Measurements from ENCODE around the gene VAT1L. TPM values are rescaled to one million over a fixed set of nuclear protein-coding genes. Genes with fewer than 3 reads are reported as not detected.

Gene VAT1L
- total RNA-seq, 1 donor from 2014 or later: 0.32 TPM

- Histone ChIP-seq H3K4me3 (no peak overlapping the region), H3K27ac (no peak overlapping the region), H3K27me3 (peaks cover 11% of the 10 kb centered on the region), H3K4me1 (peaks cover 14% of the 10 kb centered on the region), H3K36me3 (no peaks in the 10 kb centered on the region), H3K9me3 (no peaks in the 10 kb centered on the region)
- no peak for ATAC-seq
- DNase-seq: no peak
- no peak for TF ChIP-seq CTCF (IDR thresholded peaks at IDR 0.05)
- intact Hi-C loops (cut with DNase I): no loop called here
Measured at GRCh38 chr16:77920984-77921383, 132.6 kb downstream of the VAT1L start.

- no peaks in the 10 kb centered on the region for H3K36me3 ChIP-seq
- ATAC-seq: no peak
- H3K27me3 ChIP-seq: peaks cover 11% of the 10 kb centered on the region
- no peak for DNase-seq
- no peak for TF ChIP-seq CTCF (IDR thresholded peaks at IDR 0.05)
- H3K4me1 ChIP-seq: peaks cover 14% of the 10 kb centered on the region
- no peaks in the 10 kb centered on the region for H3K9me3 ChIP-seq
- no peak overlapping the region for H3K4me3 ChIP-seq
- intact Hi-C loops (cut with DNase I): no loop called here
- H3K27ac ChIP-seq: no peak overlapping the region
Measured at GRCh38 chr16:77922228-77922754, 133.9 kb downstream of the VAT1L start.

- H3K4me3 ChIP-seq: no peak overlapping the region
- intact Hi-C loops (cut with DNase I): no loop called here
- no peak for TF ChIP-seq CTCF (IDR thresholded peaks at IDR 0.05)
- DNase-seq: no peak
- H3K4me1 ChIP-seq: no peaks in the 10 kb centered on the region
- no peak overlapping the region for H3K27ac ChIP-seq
- H3K9me3 ChIP-seq: no peaks in the 10 kb centered on the region
- H3K36me3 ChIP-seq: no peaks in the 10 kb centered on the region
- H3K27me3 ChIP-seq: peaks cover 11% of the 10 kb centered on the region
- no peak for ATAC-seq
Measured at GRCh38 chr16:77925531-77925930, 137.2 kb downstream of the VAT1L start.

GRCh38 chr16:77928096-77928495, 139.7 kb downstream of the VAT1L start:
- H3K36me3 ChIP-seq: no peaks in the 10 kb centered on the region
- no peaks in the 10 kb centered on the region for H3K4me1 ChIP-seq
- H3K9me3 ChIP-seq: no peaks in the 10 kb centered on the region
- DNase-seq (no peak), ATAC-seq (no peak)
- no peak overlapping the region for H3K27ac ChIP-seq
- intact Hi-C loops (cut with DNase I): no loop called here
- peaks cover under 1% of the 10 kb centered on the region for H3K27me3 ChIP-seq
- TF ChIP-seq CTCF (IDR thresholded peaks at IDR 0.05): no peak
- no peak overlapping the region for H3K4me3 ChIP-seq

- H3K4me1 ChIP-seq: no peaks in the 10 kb centered on the region
- no peaks in the 10 kb centered on the region for H3K36me3 ChIP-seq
- H3K27ac ChIP-seq: no peak overlapping the region
- no peak overlapping the region for H3K4me3 ChIP-seq
- ATAC-seq (no peak), DNase-seq (no peak)
- H3K27me3 ChIP-seq: no peaks in the 10 kb centered on the region
- no peaks in the 10 kb centered on the region for H3K9me3 ChIP-seq
- intact Hi-C loops (cut with DNase I): no loop called here
- TF ChIP-seq CTCF (IDR thresholded peaks at IDR 0.05): no peak
Measured at GRCh38 chr16:77929004-77929403, 140.6 kb downstream of the VAT1L start.

GRCh38 chr16:77931058-77931457, 142.7 kb downstream of the VAT1L start:
- intact Hi-C loops (cut with DNase I): no loop called here
- DNase-seq (no peak), ATAC-seq (no peak)
- no peaks in the 10 kb centered on the region for H3K27me3 ChIP-seq
- TF ChIP-seq CTCF (IDR thresholded peaks at IDR 0.05): no peak
- H3K27ac ChIP-seq: no peak overlapping the region
- H3K36me3 ChIP-seq: no peaks in the 10 kb centered on the region
- no peak overlapping the region for H3K4me3 ChIP-seq
- no peaks in the 10 kb centered on the region for H3K4me1 ChIP-seq
- H3K9me3 ChIP-seq: no peaks in the 10 kb centered on the region
